Ovary (tissue), 3 donors: ENCODE data around the gene AMPH.

Source experiments
- CTCF ChIP-seq, 3 donors: fragments of 450-650 bp in 2 of 3; fragments of 200-600 bp in 1 of 3; IDR thresholded peaks; one replicate each; pipeline versions ENCODE4 v1.5.1 to v1.8.0; 2016 to 2022; ENCODE audit warnings: antibody characterized with exemption in 3 of 3, mild to moderate bottlenecking in 1 of 3
- EP300 ChIP-seq: sonication (generic); formaldehyde crosslinking; IDR thresholded peaks from one replicate; pipeline ENCODE4 v1.6.1; 2017; ENCODE audit warnings: antibody characterized with exemption
- POLR2A ChIP-seq: fragments of 450-650 bp; IDR thresholded peaks from one replicate; pipeline ENCODE4 v1.6.1; 2017; ENCODE audit warnings: antibody characterized with exemption, mild to moderate bottlenecking, moderate library complexity
- donor health status: DM: no; HTN: no; CAD: no.

- TF ChIP-seq CTCF (IDR thresholded peaks at IDR 0.05) (no peak), EP300 (no peak), POLR2A (no peak)
These were observed 80.3 kb downstream of the AMPH start for GRCh38 chr7:38550836-38551235.
